ENCODE data around the gene SPATA32.

GRCh38 chr17:45261577-45262515 lies at the start of gene SPATA32:
- TF ChIP-seq CTCF (IDR thresholded peaks at IDR 0.05) (no peak), POLR2A (IDR thresholded peaks at IDR 0.05) (no peak)

Data from ovary (tissue), 3 donors.